CD14-positive monocyte (primary cell): ENCODE results near the gene DUS3L. TPM values are rescaled to one million over a fixed set of nuclear protein-coding genes. Genes with fewer than 3 reads are reported as not detected.

Source experiments
- DNase-seq, 3 donors: peaks; one replicate each; pipeline ENCODE4 v3.0.0-alpha.2; 2011 to 2022
- H2AFZ ChIP-seq: 2 replicates; pipeline ENCODE4 v1.6.0; 2012; ENCODE audit warnings: mild to moderate bottlenecking, low read depth, low read length, inconsistent platforms; ENCODE audit not compliant: insufficient read depth, poor library complexity, severe bottlenecking
- H3K27ac ChIP-seq, 2 donors: 1 replicate in 1 of 2; 2 replicates in 1 of 2; pipeline ENCODE4 v1.5.1; 2012 to 2013; ENCODE audit warnings: low read length in 2 of 2, control low read depth in 1 of 2, inconsistent platforms in 1 of 2, low read depth in 1 of 2, mild to moderate bottlenecking in 1 of 2
- H3K27me3 ChIP-seq, 2 donors: one replicate each; pipeline versions ENCODE4 v1.6.0 to v1.6.1; 2011 to 2013; ENCODE audit warnings: low read length in 2 of 2; ENCODE audit not compliant: control insufficient read depth in 2 of 2, insufficient read depth in 2 of 2
- H3K36me3 ChIP-seq, 2 donors: replicated peaks in 1 of 2; 1 replicate in 1 of 2; 2 replicates in 1 of 2; pipeline versions ENCODE4 v1.5.1 to v1.6.1; 2012 to 2013; ENCODE audit warnings: low read length in 2 of 2, control low read depth in 1 of 2, inconsistent platforms in 1 of 2, mild to moderate bottlenecking in 1 of 2; ENCODE audit not compliant: insufficient read depth in 2 of 2, control insufficient read depth in 1 of 2
- H3K4me1 ChIP-seq, 2 donors: 1 replicate in 1 of 2; 2 replicates in 1 of 2; pipeline versions ENCODE4 v1.5.1 to v1.6.1; 2012 to 2013; ENCODE audit warnings: low read length in 2 of 2, control low read depth in 1 of 2, inconsistent platforms in 1 of 2, mild to moderate bottlenecking in 1 of 2, moderate library complexity in 1 of 2; ENCODE audit not compliant: insufficient read depth in 2 of 2, control insufficient read depth in 1 of 2
- H3K4me2 ChIP-seq: replicated peaks from 2 replicates; pipeline ENCODE3; 2012; ENCODE audit warnings: low read length, moderate library complexity, mild to moderate bottlenecking; ENCODE audit not compliant: poor library complexity, severe bottlenecking; ENCODE audit errors: extremely low read depth
- H3K4me3 ChIP-seq, 3 experiments: fragments of 200-600 bp in 1 of 3; sonication (generic) in 1 of 3; replicated peaks in 1 of 3; 1 replicate in 2 of 3; 2 replicates in 1 of 3; pipeline ENCODE4 v1.5.1; 2011 to 2013; ENCODE audit warnings: low read length in 3 of 3, mild to moderate bottlenecking in 3 of 3, control low read depth in 2 of 3, low read depth in 2 of 3, inconsistent platforms in 1 of 3, moderate library complexity in 1 of 3
- H3K79me2 ChIP-seq: 2 replicates; pipeline ENCODE4 v1.6.0; 2012; ENCODE audit warnings: mild to moderate bottlenecking, control low read depth, inconsistent platforms, low read length, moderate library complexity; ENCODE audit not compliant: insufficient read depth
- H3K9ac ChIP-seq: 2 replicates; pipeline ENCODE4 v1.6.0; 2017; ENCODE audit warnings: low read length, mild to moderate bottlenecking; ENCODE audit not compliant: insufficient read depth, poor library complexity, severe bottlenecking
- H3K9me3 ChIP-seq, 2 donors: replicated peaks in 1 of 2; 1 replicate in 1 of 2; 2 replicates in 1 of 2; pipeline versions ENCODE4 v1.5.1 to v1.6.1; 2012 to 2013; ENCODE audit warnings: low read length in 2 of 2, control low read depth in 1 of 2; ENCODE audit not compliant: control insufficient read depth in 1 of 2, insufficient read depth in 1 of 2
- H4K20me1 ChIP-seq: 2 replicates; pipeline ENCODE4 v1.6.0; 2012; ENCODE audit warnings: mild to moderate bottlenecking, low read length, control low read depth, moderate library complexity; ENCODE audit not compliant: insufficient read depth
- H3K27ac Mint-ChIP-seq, 7 donors: one replicate each; pipeline ENCODE4 v1.8.0; 2020; ENCODE audit warnings: mild to moderate bottlenecking in 7 of 7, mixed read lengths in 7 of 7, moderate library complexity in 6 of 7, inconsistent platforms in 2 of 7
- H3K27me3 Mint-ChIP-seq, 3 donors: one replicate each; pipeline ENCODE4 v1.8.0; 2021 to 2022; ENCODE audit warnings: low read depth in 3 of 3, mild to moderate bottlenecking in 3 of 3, mixed read lengths in 3 of 3, moderate library complexity in 3 of 3, inconsistent platforms in 1 of 3
- H3K36me3 Mint-ChIP-seq, 2 donors: one replicate each; pipeline ENCODE4 v1.8.0; 2020; ENCODE audit warnings: mixed read lengths in 2 of 2, inconsistent platforms in 1 of 2, mild to moderate bottlenecking in 1 of 2
- H3K4me1 Mint-ChIP-seq: one replicate; pipeline ENCODE4 v1.8.0; 2020; ENCODE audit warnings: mild to moderate bottlenecking, mixed read lengths
- H3K4me3 Mint-ChIP-seq, 2 donors: one replicate each; pipeline ENCODE4 v1.8.0; 2020; ENCODE audit warnings: mild to moderate bottlenecking in 2 of 2, mixed read lengths in 2 of 2, moderate library complexity in 1 of 2
- H3K9me3 Mint-ChIP-seq, 7 donors: one replicate each; pipeline ENCODE4 v1.8.0; 2020 to 2022; ENCODE audit warnings: mixed read lengths in 7 of 7, mild to moderate bottlenecking in 6 of 7, moderate library complexity in 6 of 7, inconsistent platforms in 2 of 7
- CTCF ChIP-seq: fragments of 200-600 bp; IDR thresholded peaks from one replicate; pipeline ENCODE4 v1.8.0; 2022; ENCODE audit warnings: antibody characterized with exemption, mild to moderate bottlenecking
- WGBS: methylation state at CpG from one replicate; pipeline ENCODE4 v1.1.5; 2013; ENCODE audit warnings: missing lambda C conversion rate; ENCODE audit not compliant: insufficient coverage; 5-methylcytosine and 5-hydroxymethylcytosine counted together
- intact Hi-C, 2 donors: fragments of 100-400 bp; cut with micrococcal nuclease; formaldehyde crosslinking; loops; one replicate each; pipeline versions ENCODE4 v1.15.0 to v1.15.1; 2023
- polyA plus RNA-seq, 3 donors: library from polyadenylated mRNA; depleted of rRNA in 1 of 3; unstranded in 2 of 3; stranded (reverse) in 1 of 3; fragments of 300-500 nt in 2 of 3; fragments of >200 nt in 1 of 3; fragmentation: Illumina TruSeq in 2 of 3; gene quantifications; 1 replicate in 2 of 3; 2 replicates in 1 of 3; pipeline ENCODE4 v1.2.3, GENCODE V29; 2012 to 2021

Gene DUS3L
- polyA plus RNA-seq, 3 donors, result 17.4 to 40.2 (median 23.4) TPM

GRCh38 chr19:5800361-5801270, 9.7 kb upstream of the DUS3L start:
- Histone ChIP-seq H3K36me3 (no peaks in the 10 kb centered on the region), H3K4me1 (peaks cover 15 to 16% of the 10 kb centered on the region in 2 donors), H4K20me1 (no peaks in the 10 kb centered on the region), H3K27ac (no peak overlapping the region), H3K4me3 (no peak overlapping the region), H3K9me3 (peaks cover 2 to 7% of the 10 kb centered on the region in 2 donors), H3K79me2 (no peaks in the 10 kb centered on the region), H3K27me3 (peaks cover 9 to 39% of the 10 kb centered on the region in 2 donors), H2AFZ (no peak overlapping the region), H3K9ac (no peak overlapping the region), H3K4me2 (no peak overlapping the region)
- no peak for TF ChIP-seq CTCF
- no peak for DNase-seq
- 84% methylated on average over 12 of the region's 17 CpGs for WGBS
- intact Hi-C loops, result loop anchor here (5.0 to 10.0 kb wide), 2 partner anchors 222 to 224 kb away; no protein-coding TSS in a partner anchor
- H3K27me3 Mint-ChIP-seq, result peaks cover 53 to 72% (median 66%) of the 10 kb centered on the region in 3 donors
- peak overlapping the region in 1 of 2 donors; percentile 82 for H3K4me3 Mint-ChIP-seq
- peaks cover 21% of the 10 kb centered on the region for H3K4me1 Mint-ChIP-seq
- peaks cover 2 to 6% of the 10 kb centered on the region in 2 donors for H3K36me3 Mint-ChIP-seq
- peak overlapping the region in 1 of 7 donors; percentile 7 for H3K27ac Mint-ChIP-seq
- H3K9me3 Mint-ChIP-seq, result peaks cover 0 to 20% (median 12%) of the 10 kb centered on the region in 7 donors
